Activated CD8-positive, alpha-beta memory T cell treated with anti-CD3 and anti-CD28 coated beads, Interleukin-2, amount 10 ng/mL, durations not matched to agents 7 days and 5 days (primary cell): ENCODE measurements around the gene GARNL3. TPM values are rescaled to one million over a fixed set of nuclear protein-coding genes. Genes with fewer than 3 reads are reported as not detected.

Experiments
- ATAC-seq: fragments of 150-1000 bp; cut with Tn5 transposase; one replicate; pipeline ENCODE4 v1.10.0; 2021; ENCODE audit warnings: moderate library complexity
- CTCF ChIA-PET: fragments of 350-600 bp; sonication (Branson Sonifier 250); formaldehyde crosslinking; loops from one replicate; lab custom pipeline; 2021; ENCODE audit warnings: antibody characterized with exemption; lab: Charles Lee
- DNase-seq: peaks from one replicate; pipeline ENCODE4 v3.0.0-alpha.2; 2020
- H3K27ac Mint-ChIP-seq: one replicate; pipeline ENCODE4 v1.8.0; 2021; ENCODE audit warnings: mild to moderate bottlenecking, mixed read lengths
- H3K27me3 Mint-ChIP-seq: one replicate; pipeline ENCODE4 v1.8.0; 2021; ENCODE audit warnings: mixed read lengths
- H3K36me3 Mint-ChIP-seq: one replicate; pipeline ENCODE4 v1.8.0; 2021; ENCODE audit warnings: mild to moderate bottlenecking, mixed read lengths
- H3K4me1 Mint-ChIP-seq: one replicate; pipeline ENCODE4 v1.8.0; 2021; ENCODE audit warnings: mixed read lengths
- H3K4me3 Mint-ChIP-seq: one replicate; pipeline ENCODE4 v1.8.0; 2021; ENCODE audit warnings: mild to moderate bottlenecking, moderate library complexity, mixed read lengths
- H3K9me3 Mint-ChIP-seq: one replicate; pipeline ENCODE4 v1.8.0; 2022; ENCODE audit warnings: low read depth, mixed read lengths
- total RNA-seq, 2 experiments: library from RNA; stranded (reverse); gene quantifications; one replicate each; pipeline ENCODE4 v1.2.3, GENCODE V29; 2021

The GARNL3 gene
- total RNA-seq, 2 experiments from 2014 or later: 4.0 to 4.3 TPM

GRCh38 chr9:127423934-127424675, 159.5 kb downstream of the GARNL3 start, which contains the start of gene ZNF79:
Gene ZNF79, plus strand, starts transcription at chr9:127424382. Its CDS starts 406 bp downstream, at chr9:127424788.
- H3K27me3 Mint-ChIP-seq: no peaks in the 10 kb centered on the region
- H3K4me1 Mint-ChIP-seq: peaks cover 43% of the 10 kb centered on the region
- peak within 1 kb of the TSS; percentile 97 for H3K4me3 Mint-ChIP-seq
- H3K36me3 Mint-ChIP-seq: peaks cover 19% of the 10 kb centered on the region
- peak; percentile 87 for ATAC-seq
- CTCF ChIA-PET: interaction anchor here (0.9 to 2.5 kb wide), 9 partner anchors 26 to 483 kb away, joined by 3 to 13 read pairs (median 3); partner anchors contain the start of genes LRSAM1, RPL12, SLC2A8 and TOR2A
- DNase-seq: peak; percentile 96
- peak within 1 kb of the TSS; percentile 85 for H3K27ac Mint-ChIP-seq
- H3K9me3 Mint-ChIP-seq: no peaks in the 10 kb centered on the region

GRCh38 chr9:127424676-127424999, 160.1 kb downstream of the GARNL3 start:
- Mint-ChIP-seq H3K4me3 (peak overlapping the region; percentile 97), H3K36me3 (peaks cover 22% of the 10 kb centered on the region), H3K27ac (peak overlapping the region; percentile 85), H3K27me3 (no peaks in the 10 kb centered on the region), H3K4me1 (peaks cover 43% of the 10 kb centered on the region), H3K9me3 (no peaks in the 10 kb centered on the region)
- CTCF ChIA-PET: interaction anchor here (0.9 to 2.5 kb wide), 9 partner anchors 25 to 484 kb away, joined by 3 to 13 read pairs (median 3); partner anchors contain the start of genes LRSAM1, RPL12, SLC2A8 and TOR2A
- ATAC-seq (peak; percentile 28), DNase-seq (no peak)

GRCh38 chr9:127426756-127427155, 162.2 kb downstream of the GARNL3 start:
- Mint-ChIP-seq H3K27ac (peak overlapping the region; percentile 85), H3K4me3 (peak overlapping the region; percentile 58), H3K4me1 (peaks cover 51% of the 10 kb centered on the region), H3K36me3 (peaks cover 39% of the 10 kb centered on the region), H3K9me3 (no peaks in the 10 kb centered on the region), H3K27me3 (no peaks in the 10 kb centered on the region)
- DNase-seq (peak; percentile 66), ATAC-seq (peak; percentile 37)
- CTCF ChIA-PET: interaction anchor here (0.7 kb wide), 1 partner anchor 479 kb away, joined by 3 read pairs; no protein-coding TSS in a partner anchor

GRCh38 chr9:127428348-127428747, 163.8 kb downstream of the GARNL3 start:
- peaks cover 46% of the 10 kb centered on the region for H3K36me3 Mint-ChIP-seq
- ATAC-seq: no peak
- no peaks in the 10 kb centered on the region for H3K27me3 Mint-ChIP-seq
- H3K4me1 Mint-ChIP-seq: peaks cover 41% of the 10 kb centered on the region
- peak overlapping the region; percentile 31 for H3K27ac Mint-ChIP-seq
- CTCF ChIA-PET: no interaction called here
- no peaks in the 10 kb centered on the region for H3K9me3 Mint-ChIP-seq
- H3K4me3 Mint-ChIP-seq: no peak overlapping the region
- no peak for DNase-seq

- H3K4me3 Mint-ChIP-seq: no peak overlapping the region
- ATAC-seq (no peak), DNase-seq (no peak)
- H3K4me1 Mint-ChIP-seq: peaks cover 33% of the 10 kb centered on the region
- H3K27me3 Mint-ChIP-seq: no peaks in the 10 kb centered on the region
- H3K27ac Mint-ChIP-seq: no peak overlapping the region
- no peaks in the 10 kb centered on the region for H3K9me3 Mint-ChIP-seq
- H3K36me3 Mint-ChIP-seq: peaks cover 60% of the 10 kb centered on the region
- CTCF ChIA-PET: no interaction called here
Measured at GRCh38 chr9:127430415-127430814, 165.8 kb downstream of the GARNL3 start.

GRCh38 chr9:127437497-127438264, 173.1 kb downstream of the GARNL3 start:
- DNase-seq (peak; percentile 60), ATAC-seq (peak; percentile 59)
- H3K9me3 Mint-ChIP-seq: no peaks in the 10 kb centered on the region
- H3K36me3 Mint-ChIP-seq: peaks cover 75% of the 10 kb centered on the region
- CTCF ChIA-PET: no interaction called here
- no peak overlapping the region for H3K4me3 Mint-ChIP-seq
- no peaks in the 10 kb centered on the region for H3K27me3 Mint-ChIP-seq
- H3K4me1 Mint-ChIP-seq: peaks cover 16% of the 10 kb centered on the region
- peak overlapping the region; percentile 66 for H3K27ac Mint-ChIP-seq

GRCh38 chr9:127438394-127438793, 173.8 kb downstream of the GARNL3 start:
- Mint-ChIP-seq H3K4me1 (peaks cover 16% of the 10 kb centered on the region), H3K27ac (no peak overlapping the region), H3K4me3 (no peak overlapping the region), H3K9me3 (no peaks in the 10 kb centered on the region), H3K36me3 (peaks cover 77% of the 10 kb centered on the region), H3K27me3 (no peaks in the 10 kb centered on the region)
- ATAC-seq (no peak), DNase-seq (no peak)
- CTCF ChIA-PET: interaction anchor here (0.6 kb wide), 1 partner anchor 492 kb away, joined by 3 read pairs; no protein-coding TSS in a partner anchor

Other genes with a start within 250 kb of the GARNL3 start
- not detected for gene ANGPTL2, start 142.1 kb upstream of the GARNL3 start, total RNA-seq
- 10 to 100 TPM; 12.1 to 26.0 TPM for gene SLC2A8, start 132.4 kb downstream of the GARNL3 start, total RNA-seq
- gene ZNF79, start 159.6 kb downstream of the GARNL3 start, total RNA-seq: 10 to 100 TPM; 14.2 to 18.9 TPM
- gene RPL12, start 186.6 kb downstream of the GARNL3 start, total RNA-seq: 1,000 to 10,000 TPM; 1,251 to 1,331 TPM
- 10 to 100 TPM; 25.5 to 27.7 TPM for gene LRSAM1, start 186.7 kb downstream of the GARNL3 start, total RNA-seq